H9 (cell line): ENCODE data around the gene NIN. TPM values are rescaled to one million over a fixed set of nuclear protein-coding genes. Genes with fewer than 3 reads are reported as not detected.

Source experiments
- DNase-seq: peaks from one replicate; pipeline ENCODE4 v3.0.0-alpha.2; 2017
- H2AFZ ChIP-seq: one replicate; pipeline ENCODE4 v1.6.1; 2013; ENCODE audit warnings: mild to moderate bottlenecking, low read length, control low read depth, moderate library complexity
- H2AK5ac ChIP-seq: 2 replicates; pipeline ENCODE4 v1.6.1; 2013; ENCODE audit warnings: low read length, control low read depth, mixed read lengths; ENCODE audit not compliant: insufficient read length
- H2BK120ac ChIP-seq: one replicate; pipeline ENCODE4 v1.6.1; 2013; ENCODE audit warnings: low read depth, mild to moderate bottlenecking, low read length, control low read depth, inconsistent platforms; ENCODE audit not compliant: poor library complexity, severe bottlenecking
- H2BK12ac ChIP-seq: 2 replicates; pipeline ENCODE4 v1.6.1; 2013; ENCODE audit warnings: low read length, control low read depth, mixed read lengths, low read depth; ENCODE audit not compliant: insufficient read length
- H2BK15ac ChIP-seq: 2 replicates; pipeline ENCODE4 v1.6.1; 2013; ENCODE audit warnings: low read depth, low read length, control low read depth
- H2BK20ac ChIP-seq: one replicate; pipeline ENCODE4 v1.6.1; 2013; ENCODE audit warnings: low read depth, mild to moderate bottlenecking, low read length, control low read depth, inconsistent platforms; ENCODE audit not compliant: poor library complexity, severe bottlenecking
- H2BK5ac ChIP-seq: 2 replicates; pipeline ENCODE4 v1.6.1; 2013; ENCODE audit warnings: low read length, control low read depth, mixed read lengths; ENCODE audit not compliant: insufficient read length
- H3K14ac ChIP-seq: 2 replicates; pipeline ENCODE4 v1.6.1; 2013; ENCODE audit warnings: low read length, control low read depth; ENCODE audit not compliant: insufficient read depth
- H3K18ac ChIP-seq: 2 replicates; pipeline ENCODE4 v1.6.1; 2013; ENCODE audit warnings: low read depth, mild to moderate bottlenecking, mixed read lengths, low read length, control low read depth; ENCODE audit not compliant: insufficient read length
- H3K23ac ChIP-seq: 2 replicates; pipeline ENCODE4 v1.6.1; 2013; ENCODE audit warnings: low read length, control low read depth, mixed read lengths, low read depth; ENCODE audit not compliant: insufficient read length
- H3K23me2 ChIP-seq: 2 replicates; pipeline ENCODE4 v1.6.1; 2013; ENCODE audit warnings: low read depth, mild to moderate bottlenecking, mixed read lengths, low read length, control low read depth; ENCODE audit not compliant: insufficient read length, poor library complexity, severe bottlenecking
- H3K27ac ChIP-seq: 2 replicates; pipeline ENCODE4 v1.5.1; 2013; ENCODE audit warnings: low read length, control low read depth, mixed read lengths, low read depth; ENCODE audit not compliant: insufficient read length
- H3K27me3 ChIP-seq: 2 replicates; pipeline ENCODE4 v1.6.1; 2013; ENCODE audit warnings: low read length, control low read depth, inconsistent platforms; ENCODE audit not compliant: insufficient read depth
- H3K4ac ChIP-seq: 2 replicates; pipeline ENCODE4 v1.6.1; 2013; ENCODE audit warnings: low read depth, mild to moderate bottlenecking, control low read depth, inconsistent platforms, low read length, moderate library complexity
- H3K4me1 ChIP-seq: 2 replicates; pipeline ENCODE4 v1.6.1; 2013; ENCODE audit warnings: low read length, control low read depth, inconsistent platforms; ENCODE audit not compliant: insufficient read depth
- H3K4me2 ChIP-seq: 2 replicates; pipeline ENCODE4 v1.6.1; 2013; ENCODE audit warnings: low read length, control low read depth, mixed read lengths; ENCODE audit not compliant: insufficient read length, insufficient read depth
- H3K56ac ChIP-seq: 2 replicates; pipeline ENCODE4 v1.6.1; 2013; ENCODE audit warnings: low read depth, mild to moderate bottlenecking, mixed read lengths, low read length, control low read depth; ENCODE audit not compliant: insufficient read length
- H3K79me1 ChIP-seq: 2 replicates; pipeline ENCODE4 v1.6.1; 2013; ENCODE audit warnings: low read depth, mild to moderate bottlenecking, moderate library complexity, low read length, control low read depth, inconsistent platforms; ENCODE audit not compliant: insufficient read depth, poor library complexity, severe bottlenecking
- H3K79me2 ChIP-seq: 2 replicates; pipeline ENCODE4 v1.6.1; 2013; ENCODE audit warnings: low read length, control low read depth, inconsistent platforms; ENCODE audit not compliant: insufficient read depth
- H3K9ac ChIP-seq: 2 replicates; pipeline ENCODE4 v1.6.1; 2013; ENCODE audit warnings: low read length, control low read depth, mixed read lengths; ENCODE audit not compliant: insufficient read length; ENCODE audit errors: extremely low read depth
- H3K9me3 ChIP-seq: one replicate; pipeline ENCODE4 v1.6.1; 2013; ENCODE audit warnings: low read depth, low read length, inconsistent platforms; ENCODE audit not compliant: control insufficient read depth
- H3T11ph ChIP-seq: one replicate; pipeline ENCODE4 v1.6.1; 2013; ENCODE audit warnings: mild to moderate bottlenecking, low read length, control low read depth, inconsistent platforms
- H4K20me1 ChIP-seq: one replicate; pipeline ENCODE4 v1.6.1; 2013; ENCODE audit not compliant: control insufficient read depth, insufficient read length, insufficient read depth
- H4K5ac ChIP-seq: 2 replicates; pipeline ENCODE4 v1.6.1; 2013; ENCODE audit warnings: low read depth, mild to moderate bottlenecking, mixed read lengths, low read length, control low read depth; ENCODE audit not compliant: insufficient read length
- H4K8ac ChIP-seq: replicated peaks from 2 replicates; pipeline ENCODE4 v1.6.1; 2013; ENCODE audit warnings: low read length, control low read depth, mixed read lengths, low read depth; ENCODE audit not compliant: insufficient read length
- H4K91ac ChIP-seq: 2 replicates; pipeline ENCODE4 v1.6.1; 2013; ENCODE audit warnings: low read depth, mild to moderate bottlenecking, moderate library complexity, mixed read lengths, low read length, control low read depth; ENCODE audit not compliant: insufficient read length
- H3K27ac Mint-ChIP-seq, 3 experiments: 2 replicates in 2 of 3; 3 replicates in 1 of 3; pipeline ENCODE4 v1.8.0; 2020 to 2021; ENCODE audit warnings: mixed read lengths in 3 of 3, mild to moderate bottlenecking in 1 of 3, moderate library complexity in 1 of 3
- H3K27me3 Mint-ChIP-seq: 2 replicates; pipeline ENCODE4 v1.8.0; 2021; ENCODE audit warnings: low read depth, mild to moderate bottlenecking, moderate library complexity, mixed read lengths
- H3K36me3 Mint-ChIP-seq, 3 experiments: 2 replicates in 2 of 3; 3 replicates in 1 of 3; pipeline ENCODE4 v1.8.0; 2020 to 2021; ENCODE audit warnings: low read depth in 3 of 3, mixed read lengths in 3 of 3; ENCODE audit not compliant: insufficient read depth in 1 of 3
- H3K4me1 Mint-ChIP-seq, 2 experiments: 2 replicates each; pipeline ENCODE4 v1.8.0; 2020; ENCODE audit warnings: mixed read lengths in 2 of 2
- H3K4me3 Mint-ChIP-seq, 2 experiments: 2 replicates in 1 of 2; 3 replicates in 1 of 2; pipeline ENCODE4 v1.8.0; 2020 to 2021; ENCODE audit warnings: mild to moderate bottlenecking in 2 of 2, mixed read lengths in 2 of 2, moderate library complexity in 1 of 2
- H3K9me3 Mint-ChIP-seq, 2 experiments: 2 replicates in 1 of 2; 3 replicates in 1 of 2; pipeline ENCODE4 v1.8.0; 2020; ENCODE audit warnings: mild to moderate bottlenecking in 2 of 2, mixed read lengths in 2 of 2, moderate library complexity in 1 of 2
- WGBS: extraction: QIAGEN DNeasy Blood & Tissue Kit; methylation state at CpG from one replicate; pipeline ENCODE4 v1.1.7; 2013; ENCODE audit warnings: missing lambda C conversion rate, low lambda C conversion rate, mixed read lengths; ENCODE audit not compliant: insufficient read length; ENCODE audit errors: extremely low coverage; 5-methylcytosine and 5-hydroxymethylcytosine counted together
- total RNA-seq: library from RNA; stranded (reverse); gene quantifications from 2 replicates; pipeline ENCODE4 v1.2.1, GENCODE V29; 2021
- TF ChIP-seq, protein P1 (sequence below): fragments of 200-600 bp; sonication (generic); conservative IDR thresholded peaks from 3 replicates; pipeline ENCODE4 v1.8.0; 2021; ENCODE audit warnings: antibody characterized with exemption, mild to moderate bottlenecking

NIN gene
- total RNA-seq, 1 experiment from 2014 or later, result 18.4 TPM

- no peak overlapping the region for H2BK12ac ChIP-seq
- no peak overlapping the region for H2BK15ac ChIP-seq
- H2AK5ac ChIP-seq, result no peak overlapping the region
- H3K14ac ChIP-seq, result no peak overlapping the region
- H3K79me1 ChIP-seq, result no peaks in the 10 kb centered on the region
- TF ChIP-seq, protein P1, sequence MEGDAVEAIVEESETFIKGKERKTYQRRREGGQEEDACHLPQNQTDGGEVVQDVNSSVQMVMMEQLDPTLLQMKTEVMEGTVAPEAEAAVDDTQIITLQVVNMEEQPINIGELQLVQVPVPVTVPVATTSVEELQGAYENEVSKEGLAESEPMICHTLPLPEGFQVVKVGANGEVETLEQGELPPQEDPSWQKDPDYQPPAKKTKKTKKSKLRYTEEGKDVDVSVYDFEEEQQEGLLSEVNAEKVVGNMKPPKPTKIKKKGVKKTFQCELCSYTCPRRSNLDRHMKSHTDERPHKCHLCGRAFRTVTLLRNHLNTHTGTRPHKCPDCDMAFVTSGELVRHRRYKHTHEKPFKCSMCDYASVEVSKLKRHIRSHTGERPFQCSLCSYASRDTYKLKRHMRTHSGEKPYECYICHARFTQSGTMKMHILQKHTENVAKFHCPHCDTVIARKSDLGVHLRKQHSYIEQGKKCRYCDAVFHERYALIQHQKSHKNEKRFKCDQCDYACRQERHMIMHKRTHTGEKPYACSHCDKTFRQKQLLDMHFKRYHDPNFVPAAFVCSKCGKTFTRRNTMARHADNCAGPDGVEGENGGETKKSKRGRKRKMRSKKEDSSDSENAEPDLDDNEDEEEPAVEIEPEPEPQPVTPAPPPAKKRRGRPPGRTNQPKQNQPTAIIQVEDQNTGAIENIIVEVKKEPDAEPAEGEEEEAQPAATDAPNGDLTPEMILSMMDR, result no peak
- no peak overlapping the region for H3K4me3 Mint-ChIP-seq
- no peak overlapping the region for H3K9ac ChIP-seq
- H3K79me2 ChIP-seq, result no peaks in the 10 kb centered on the region
- H3K4me2 ChIP-seq, result no peak overlapping the region
- no peak for DNase-seq
- no CpG with 5 or more reads among the region's 22 CpGs for WGBS
- H3K56ac ChIP-seq, result no peak overlapping the region
- H3K18ac ChIP-seq, result no peak overlapping the region
- H3K9me3 ChIP-seq, result no peaks in the 10 kb centered on the region
- no peak overlapping the region for H2BK120ac ChIP-seq
- no peaks in the 10 kb centered on the region; the same call in 1 of the 2 replicates for H3K27me3 Mint-ChIP-seq
- no peak overlapping the region for H3K23ac ChIP-seq
- H2BK20ac ChIP-seq, result no peak overlapping the region
- no peak overlapping the region for H2AFZ ChIP-seq
- no peak overlapping the region for H3K27ac Mint-ChIP-seq
- no peaks in the 10 kb centered on the region for H3K27me3 ChIP-seq
- no peaks in the 10 kb centered on the region for H3K23me2 ChIP-seq
- no peak overlapping the region for H4K5ac ChIP-seq
- no peaks in the 10 kb centered on the region; a peak in 2 of 5 replicates for H3K9me3 Mint-ChIP-seq
- no peak overlapping the region for H4K8ac ChIP-seq
- H4K20me1 ChIP-seq, result no peaks in the 10 kb centered on the region
- peaks cover 0 to 3% (median 0%) of the 10 kb centered on the region in 3 experiments; a peak in 2 of 7 replicates for H3K36me3 Mint-ChIP-seq
- H3T11ph ChIP-seq, result no peak overlapping the region
- H3K4me1 Mint-ChIP-seq, result no peaks in the 10 kb centered on the region
- no peak overlapping the region for H3K4ac ChIP-seq
- H4K91ac ChIP-seq, result no peak overlapping the region
- no peak overlapping the region for H2BK5ac ChIP-seq
- H3K27ac ChIP-seq, result no peak overlapping the region
- no peaks in the 10 kb centered on the region for H3K4me1 ChIP-seq
These were observed 125.9 kb downstream of the NIN start for GRCh38 chr14:50705026-50705593.
